ENCODE measurements around the gene PRSS3. TPM values are rescaled to one million over a fixed set of nuclear protein-coding genes. Genes with fewer than 3 reads are reported as not detected.

Gene PRSS3
- total RNA-seq, 1 experiment from 2014 or later: 1.8 TPM

- TF ChIP-seq MAX (CRISPR knock-in tag; IDR thresholded peaks at IDR 0.05) (no peak), ZNF512 (CRISPR knock-in tag; IDR thresholded peaks at IDR 0.05; ENCODE audit: borderline replicate concordance) (no peak), FOXJ3 (CRISPR knock-in tag; IDR thresholded peaks at IDR 0.05; ENCODE audit: borderline replicate concordance) (no peak), CDX4 (CRISPR knock-in tag; IDR thresholded peaks at IDR 0.05; ENCODE audit: borderline replicate concordance) (no peak), CTCF (IDR thresholded peaks at IDR 0.05) (no peak)
Measured at GRCh38 chr9:33782395-33783152, 12.8 kb upstream of the PRSS3 start (continued).

GRCh38 chr9:33785914-33786313 lies 9.4 kb upstream of the PRSS3 start:
- ATAC-seq (peak; percentile 84), DNase-seq (ENCODE audit: low spot score) (no peak)
- Mint-ChIP-seq H3K27me3 (ENCODE audit: low read depth) (peaks cover 7% of the 10 kb centered on the region), H3K4me3 (no peak overlapping the region), H3K9me3 (peaks cover 9% of the 10 kb centered on the region), H3K4me1 (0 out of 2 replicates have a peak, but pooled peaks cover 2% of the 10 kb centered on the region), H3K27ac (no peak overlapping the region), H3K36me3 (no peaks in the 10 kb centered on the region)
- POLR2A ChIA-PET: no interaction called here
- CTCF ChIA-PET: no interaction called here
- 0 out of 2 replicates have a peak, but pooled peaks have one; percentile 15 for TF ChIP-seq CTCF (IDR thresholded peaks at IDR 0.05)
- no peak for TF ChIP-seq GABPB1 (CRISPR knock-in tag; IDR thresholded peaks at IDR 0.05)

- ChIA-PET POLR2A (no interaction called here), CTCF (interaction anchor here (1.0 kb wide), 1 partner anchor 49 kb away, joined by 6 read pairs; no protein-coding TSS in a partner anchor)
- ATAC-seq: no peak
- TF ChIP-seq ZNF138 (CRISPR knock-in tag; conservative IDR thresholded peaks at IDR 0.05): no peak
- no peak for TF ChIP-seq JUN (CRISPR knock-in tag; IDR thresholded peaks at IDR 0.05)
- TF ChIP-seq E2F4 (CRISPR knock-in tag; IDR thresholded peaks at IDR 0.05; ENCODE audit: borderline replicate concordance, low read depth): no peak
- no peak for TF ChIP-seq ZNF423 (CRISPR knock-in tag; IDR thresholded peaks at IDR 0.05)
- TF ChIP-seq ESRRA (CRISPR knock-in tag; IDR thresholded peaks at IDR 0.05; ENCODE audit: borderline replicate concordance): no peak
- TF ChIP-seq AFF4 (CRISPR knock-in tag; IDR thresholded peaks at IDR 0.05; ENCODE audit: borderline replicate concordance): no peak
- no peak for TF ChIP-seq TCF7 (CRISPR knock-in tag; IDR thresholded peaks at IDR 0.05; ENCODE audit: low read depth)
- TF ChIP-seq HMGA2 (CRISPR knock-in tag; IDR thresholded peaks at IDR 0.05): no peak
- TF ChIP-seq ATF3 (CRISPR knock-in tag; conservative IDR thresholded peaks at IDR 0.05): no peak
- Mint-ChIP-seq H3K27ac (no peak overlapping the region), H3K4me3 (no peak overlapping the region), H3K4me1 (0 out of 2 replicates have a peak, but pooled peaks cover 2% of the 10 kb centered on the region), H3K9me3 (peaks cover 6% of the 10 kb centered on the region), H3K27me3 (ENCODE audit: low read depth) (peaks cover 7% of the 10 kb centered on the region), H3K36me3 (no peaks in the 10 kb centered on the region)
- DNase-seq (ENCODE audit: low spot score): no peak
Measured at GRCh38 chr9:33786681-33787080, 8.7 kb upstream of the PRSS3 start.

All from WTC11 (cell line).